GM19455 (cell line): ENCODE data around the gene MAPK1.
"Not testable (repeated sequence)": the region's sequence is repeated elsewhere in the genome, so short reads cannot be mapped to it uniquely, and the experiment has no call there.

Experiments used
- ATAC-seq: cut with Tn5 transposase; IDR thresholded peaks from one replicate; pipeline ENCODE4 v1.9.1; 2021; ENCODE audit not compliant: unreplicated experiment

The MAPK1 gene

DNA sequence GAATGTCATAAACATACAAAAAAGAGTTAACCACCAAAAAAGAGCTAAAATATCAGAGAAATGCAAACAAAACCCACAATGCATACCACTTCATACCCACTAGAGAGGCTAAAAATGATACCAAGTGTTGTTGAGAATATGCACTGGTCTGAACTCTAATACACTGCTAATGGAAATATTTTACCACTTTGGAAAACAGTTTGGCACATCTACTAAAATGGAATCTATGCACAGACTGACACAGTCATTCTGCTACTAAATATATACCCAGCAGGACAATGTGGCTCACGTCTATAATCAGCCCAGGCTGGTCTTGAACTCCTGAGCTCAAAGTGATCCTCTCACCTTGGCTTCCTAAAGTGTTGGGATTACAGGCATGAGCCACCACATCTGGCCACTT, 18.0 kb downstream of the MAPK1 start:
- ATAC-seq, result no peak

DNA sequence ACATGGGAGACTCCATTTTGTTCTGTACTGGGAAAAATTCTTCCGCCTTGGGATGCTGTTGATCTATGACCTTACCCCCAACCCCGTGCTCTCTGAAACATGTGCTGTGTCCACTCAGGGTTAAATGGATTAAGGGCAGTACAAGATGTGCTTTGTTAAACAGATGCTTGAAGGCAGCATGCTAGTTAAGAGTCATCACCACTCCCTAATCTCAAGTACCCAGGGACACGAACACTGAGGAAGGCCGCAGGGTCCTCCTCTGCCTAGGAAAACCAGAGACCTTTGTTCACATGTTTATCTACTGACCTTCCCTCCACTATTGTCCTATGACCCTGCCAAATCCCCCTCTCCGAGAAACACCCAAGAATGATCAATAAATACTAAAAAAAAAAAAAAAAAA, 19.4 kb downstream of the MAPK1 start:
- not testable (repeated sequence) for ATAC-seq

DNA sequence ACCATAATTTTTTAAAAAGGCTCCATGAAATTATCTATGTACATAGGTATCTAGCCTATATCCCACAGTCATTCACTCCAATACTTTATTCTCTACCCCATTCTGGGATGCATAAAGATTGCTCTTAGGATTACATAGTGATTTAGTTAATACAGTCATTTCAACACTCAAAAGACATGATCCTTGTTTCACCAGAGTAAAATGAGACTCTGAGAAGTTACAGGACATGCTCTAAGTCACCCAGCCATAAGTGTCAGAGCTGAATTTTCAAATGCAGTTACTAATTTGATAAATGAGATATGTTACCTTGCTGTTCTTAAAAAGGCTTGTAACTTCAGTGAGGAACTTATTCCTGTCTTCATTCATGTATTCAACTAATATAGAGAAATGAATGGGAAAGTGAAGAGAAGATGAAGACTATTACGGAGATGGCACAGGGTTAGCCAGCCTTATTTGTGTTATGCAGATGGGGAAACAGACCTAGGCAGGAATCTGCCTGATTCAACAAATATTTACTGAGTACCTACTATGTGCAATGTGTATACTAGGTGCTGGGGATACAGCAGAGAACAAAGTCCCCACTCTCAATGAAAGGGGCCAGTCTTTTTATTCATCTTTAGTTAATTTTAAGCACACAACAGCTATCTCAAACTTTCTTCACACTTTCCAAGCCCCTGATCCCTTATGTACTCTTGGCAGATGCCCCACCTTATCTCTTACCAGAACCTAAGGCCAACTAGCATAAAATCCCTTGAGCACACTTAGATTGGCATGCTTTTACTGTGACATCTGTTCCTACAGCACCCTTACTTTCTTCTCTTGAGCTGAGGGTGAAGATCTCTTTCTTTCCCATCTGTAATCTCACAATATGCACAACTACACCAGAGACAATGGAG, 21.6 kb downstream of the MAPK1 start:
- no peak for ATAC-seq

DNA sequence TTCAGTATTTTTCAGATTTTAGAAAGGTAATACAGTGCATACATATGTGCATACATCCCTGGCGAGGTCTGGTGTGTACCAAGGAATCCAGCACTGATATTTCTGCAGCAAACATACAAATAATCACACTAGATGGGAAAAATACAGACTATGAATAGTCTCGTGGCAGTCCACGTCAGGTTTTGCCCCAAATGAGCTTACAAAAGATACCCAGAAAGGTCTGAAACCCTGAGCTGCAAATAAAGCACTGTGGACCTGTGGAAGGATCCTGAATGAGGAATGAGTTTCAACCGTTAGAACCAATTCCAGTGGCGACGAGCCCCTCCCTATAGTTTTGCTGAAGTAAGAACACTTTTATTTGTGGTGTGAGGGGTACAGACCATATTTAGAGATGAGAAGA, 24.5 kb downstream of the MAPK1 start:
- ATAC-seq, result no peak

DNA sequence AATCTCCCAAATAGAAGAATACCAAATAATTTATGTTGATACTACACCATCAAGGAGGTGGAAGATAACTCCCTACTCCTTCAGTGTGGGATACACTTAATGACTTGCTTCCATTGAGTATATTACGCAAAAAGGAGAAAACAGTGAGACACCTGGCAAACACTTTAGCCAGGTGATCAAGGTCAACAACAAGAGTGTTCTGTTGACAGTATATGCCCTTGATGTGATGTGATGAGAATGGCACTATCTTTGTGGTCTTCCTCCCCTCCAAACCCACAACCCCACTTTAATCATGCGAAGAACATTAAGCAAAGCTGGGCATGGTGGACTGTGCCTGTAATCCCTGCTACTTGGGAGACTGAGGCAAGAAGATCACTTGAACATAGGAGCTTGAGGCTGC, 26.0 kb downstream of the MAPK1 start:
- ATAC-seq, result no peak

DNA sequence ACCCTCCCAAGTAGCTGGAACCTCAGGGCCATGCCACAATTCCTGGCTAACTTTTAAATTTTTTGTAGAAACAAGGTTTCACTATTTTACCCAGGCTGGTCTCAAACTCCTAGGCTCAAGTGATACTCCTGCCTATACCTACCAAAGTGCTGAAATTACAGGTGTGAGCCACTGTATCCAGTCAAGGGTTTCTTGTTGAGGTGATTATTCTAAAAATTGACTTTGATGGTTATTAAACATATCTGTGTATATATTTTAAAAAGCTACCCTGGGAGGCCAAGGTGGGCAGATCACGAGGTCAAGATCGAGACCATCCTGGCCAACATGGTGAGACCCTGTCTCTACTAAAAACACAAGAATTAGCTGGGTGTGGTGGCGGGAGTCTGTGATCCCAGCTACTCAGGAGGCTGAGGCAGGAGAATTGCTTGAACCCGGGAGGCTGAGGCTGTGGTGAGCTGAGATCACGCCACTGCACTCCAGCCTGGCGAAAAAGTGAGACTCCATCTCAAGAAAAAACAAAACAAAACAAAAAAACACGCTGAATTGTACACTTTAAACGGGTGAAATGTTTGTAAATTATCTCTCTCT, 27.1 kb downstream of the MAPK1 start:
- ATAC-seq, result no peak

DNA sequence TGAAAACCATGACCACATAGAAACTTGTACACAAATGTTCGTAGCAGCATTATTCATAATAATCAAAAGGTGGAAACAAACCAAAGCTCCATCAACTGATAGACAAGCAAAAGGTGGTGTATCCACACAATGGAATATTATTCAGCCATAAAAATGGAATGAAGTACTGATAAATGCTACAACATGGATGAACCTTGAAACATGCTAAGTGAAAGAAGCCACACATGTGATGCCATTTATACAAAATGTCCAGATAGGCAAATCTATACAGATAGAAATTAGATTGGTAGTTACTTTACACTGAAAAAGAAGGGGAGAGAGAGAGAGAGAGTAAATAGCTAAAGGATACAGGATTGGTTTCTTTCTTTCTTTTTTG, 27.7 kb downstream of the MAPK1 start:
- no peak for ATAC-seq

DNA sequence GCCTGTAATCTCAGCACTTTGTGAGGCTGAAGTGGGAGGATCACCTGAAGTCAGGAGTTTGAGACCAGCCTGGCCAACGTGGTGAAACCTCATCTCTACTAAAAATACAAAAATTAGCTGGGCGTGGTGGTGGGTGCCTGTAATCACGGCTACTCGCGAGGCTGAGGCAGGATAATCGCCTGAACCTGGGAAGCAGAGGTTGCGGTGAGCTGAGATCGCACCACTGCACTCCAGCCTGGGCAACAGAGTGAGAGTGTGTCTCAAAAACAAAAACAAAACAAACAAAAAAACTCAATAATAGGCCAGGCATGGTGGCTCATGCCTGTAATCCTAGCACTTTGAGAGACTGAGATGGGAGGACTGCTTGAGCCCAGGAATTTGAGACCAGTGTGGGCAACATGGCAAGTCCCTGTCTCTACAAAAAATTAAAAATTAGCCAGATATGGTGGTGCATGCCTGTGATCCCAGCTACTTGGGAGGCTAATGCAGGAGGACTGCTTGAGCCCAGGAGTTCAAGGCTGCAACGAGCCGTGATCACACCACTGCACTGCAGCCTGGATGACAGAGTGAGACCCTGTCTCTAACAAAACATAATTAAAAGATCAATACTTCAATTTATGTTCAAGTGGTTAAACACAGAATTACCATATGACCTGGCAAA, 28.2 kb downstream of the MAPK1 start:
- ATAC-seq, result not testable (repeated sequence)

DNA sequence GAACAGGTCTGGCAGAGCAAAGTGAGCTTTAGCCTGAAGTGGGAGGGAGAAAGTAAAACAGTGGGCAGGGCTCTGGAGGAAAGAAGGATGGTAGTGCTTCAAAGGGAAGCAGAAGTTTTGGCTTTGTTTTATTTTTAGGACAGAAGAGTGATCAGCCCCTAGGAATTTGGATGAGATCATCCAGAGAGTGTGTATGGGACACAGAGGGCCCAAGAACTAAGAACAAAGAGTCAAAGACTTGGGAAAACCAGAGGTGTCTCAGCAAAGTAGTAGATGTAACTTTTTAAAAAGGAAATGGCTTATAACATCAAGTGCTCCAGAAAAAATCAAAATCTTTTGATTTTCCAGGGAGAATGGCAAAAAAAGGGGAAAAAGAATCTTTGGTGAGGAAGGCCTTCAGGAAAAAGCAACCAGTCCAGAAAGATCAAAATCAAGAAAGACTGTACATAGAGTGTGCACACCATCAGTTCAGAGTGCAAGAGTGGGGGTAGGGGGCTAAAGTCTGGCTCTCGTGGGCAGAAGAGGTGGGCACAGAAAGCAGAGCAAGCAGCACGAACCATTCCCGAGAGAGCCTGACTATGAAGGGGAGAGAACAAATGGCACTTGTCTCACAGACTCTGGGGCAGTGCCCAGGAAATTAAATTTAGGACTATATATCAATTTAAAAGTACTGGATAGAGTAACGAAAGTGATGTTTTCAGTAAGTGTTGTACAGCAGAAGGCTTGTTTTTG, 30.0 kb downstream of the MAPK1 start:
- ATAC-seq, result no peak

DNA sequence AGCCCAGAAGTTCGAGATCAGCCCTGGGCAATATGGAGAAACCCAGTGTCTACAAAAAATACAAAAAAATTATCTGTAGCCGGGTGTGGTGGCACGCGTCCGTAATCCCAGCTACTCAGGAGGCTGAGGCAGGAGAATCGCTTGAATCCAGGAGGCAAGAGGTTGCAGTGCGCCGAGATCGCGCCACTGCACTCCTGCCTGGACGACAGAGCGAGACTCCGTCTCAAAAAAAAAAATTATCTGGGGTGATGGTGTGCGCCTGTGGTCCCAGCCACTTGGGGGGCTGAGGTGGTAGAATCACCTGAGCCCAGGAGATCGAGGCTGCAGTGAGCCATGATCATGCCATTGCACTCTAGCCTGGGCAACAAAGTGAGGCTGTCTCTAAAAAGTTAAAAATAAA, 31.0 kb downstream of the MAPK1 start:
- ATAC-seq, result not testable (repeated sequence)

DNA sequence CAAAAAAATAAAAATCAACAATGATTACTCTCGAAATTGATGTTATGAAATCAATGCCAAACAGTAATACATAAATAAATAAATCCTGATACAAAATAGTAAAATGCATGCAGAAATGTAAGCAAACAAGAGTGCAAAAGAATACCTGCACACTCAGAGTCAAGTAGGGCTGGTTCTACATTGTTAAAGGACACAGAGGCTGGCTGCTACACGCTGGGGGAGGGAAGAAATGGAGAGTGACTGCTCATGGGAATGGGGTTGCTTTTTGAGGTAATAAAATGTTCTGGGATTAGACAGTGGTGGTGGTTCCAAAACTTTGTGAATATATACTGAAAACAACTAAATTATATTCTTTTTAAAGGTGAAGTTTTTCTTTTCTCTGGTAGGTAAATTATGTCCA, 32.1 kb downstream of the MAPK1 start:
- no peak for ATAC-seq

DNA sequence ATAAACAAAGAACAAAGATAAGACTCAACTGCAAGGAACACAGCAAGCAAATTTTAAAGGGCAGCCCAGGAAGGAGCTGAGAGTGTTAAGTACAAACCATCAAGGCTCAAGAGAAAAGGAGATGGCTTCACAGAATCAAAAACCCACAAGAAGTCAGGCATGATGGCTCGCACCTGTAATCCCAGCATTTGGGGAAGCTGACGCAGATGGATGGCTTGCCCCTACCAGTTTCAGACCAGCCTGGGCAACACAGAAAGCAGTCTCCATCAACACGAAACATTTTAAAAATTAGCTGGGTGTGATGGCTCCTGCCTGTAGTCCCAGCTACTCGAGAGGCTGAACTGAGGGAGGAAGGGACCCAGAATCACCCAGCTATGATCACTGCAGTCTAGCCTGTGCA, 32.6 kb downstream of the MAPK1 start:
- ATAC-seq, result no peak

DNA sequence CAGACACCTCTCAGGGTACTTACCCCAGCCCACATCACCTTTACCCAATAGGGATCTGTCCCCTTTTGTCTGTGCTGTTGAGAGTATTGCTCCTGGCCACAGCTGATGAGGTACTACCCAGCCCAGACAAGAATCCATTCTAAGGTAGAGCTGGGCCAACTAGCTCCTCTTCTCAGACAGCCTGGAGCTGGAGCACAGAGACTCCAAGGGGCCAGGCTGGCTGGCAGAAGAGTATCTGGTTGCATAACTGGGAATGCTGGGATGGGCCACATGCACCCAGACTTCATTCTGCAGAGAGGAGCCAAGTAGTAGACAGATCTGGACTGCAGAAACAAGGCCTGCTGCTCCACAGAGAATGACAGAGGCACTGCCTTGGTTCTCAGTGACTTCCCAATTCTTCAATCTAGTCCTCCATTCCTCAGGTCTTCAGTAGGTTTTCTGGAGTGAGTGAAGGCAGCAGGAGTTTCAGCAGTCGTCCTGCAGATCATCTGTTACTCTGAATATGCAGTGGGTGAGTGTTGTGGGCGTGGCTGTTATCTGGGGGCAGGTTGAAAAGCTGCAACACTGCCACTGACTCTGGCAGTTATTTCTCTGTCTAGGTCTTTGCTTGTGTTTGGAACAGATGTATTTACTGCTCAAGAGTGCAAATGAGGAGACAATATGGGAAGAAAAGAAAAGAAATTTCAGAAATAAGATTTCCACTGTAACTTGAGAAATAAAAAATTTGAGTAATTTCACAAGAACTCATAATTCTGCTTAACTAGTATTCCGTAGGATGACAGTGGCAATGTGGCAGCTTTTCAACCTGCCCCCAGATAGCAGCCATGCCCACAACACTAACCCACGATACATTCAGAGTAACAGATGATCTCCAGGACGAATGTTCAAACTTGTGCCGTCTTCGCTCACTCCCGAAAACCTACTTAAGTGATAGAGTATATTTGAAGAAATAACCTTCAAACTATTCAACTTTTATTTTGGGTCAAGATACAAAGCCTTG, 34.9 kb downstream of the MAPK1 start:
- no peak for ATAC-seq

DNA sequence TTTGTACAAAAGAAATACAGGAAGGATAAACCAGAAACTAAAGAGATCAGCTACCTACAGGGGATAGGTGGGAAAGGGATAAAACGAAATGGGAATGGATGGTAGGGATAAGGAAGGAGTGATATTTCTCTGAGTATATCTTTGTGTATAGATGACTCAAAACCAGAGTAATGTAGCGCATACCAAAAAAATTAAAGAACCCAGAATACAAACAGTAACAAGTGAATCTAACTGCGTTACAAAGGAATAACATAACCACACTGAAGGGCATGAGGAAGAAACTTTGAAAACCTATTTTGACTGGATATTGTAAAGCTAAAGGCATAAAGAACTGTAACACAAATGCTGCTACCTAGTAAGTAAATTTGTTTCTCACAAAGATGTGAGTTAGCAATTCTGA, 37.9 kb downstream of the MAPK1 start:
- no peak for ATAC-seq

DNA sequence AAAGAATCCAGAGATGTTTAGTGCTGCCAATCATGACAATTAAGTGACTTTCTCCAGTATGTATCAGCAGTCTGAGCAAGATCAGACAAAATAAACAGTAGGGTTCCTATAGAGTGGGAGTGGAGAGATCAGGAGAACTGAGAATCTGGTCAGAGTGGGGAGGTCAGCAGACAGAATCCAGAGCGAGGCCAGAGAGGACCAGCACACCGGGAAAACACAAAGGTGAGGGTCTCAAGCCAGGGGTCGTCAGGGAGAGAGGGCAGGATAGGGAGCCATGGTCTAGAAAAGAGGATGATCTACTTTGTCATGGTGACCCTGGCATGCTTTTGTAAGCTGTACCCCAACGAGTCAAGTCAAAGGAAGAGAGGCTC, 39.2 kb downstream of the MAPK1 start:
- no peak for ATAC-seq

DNA sequence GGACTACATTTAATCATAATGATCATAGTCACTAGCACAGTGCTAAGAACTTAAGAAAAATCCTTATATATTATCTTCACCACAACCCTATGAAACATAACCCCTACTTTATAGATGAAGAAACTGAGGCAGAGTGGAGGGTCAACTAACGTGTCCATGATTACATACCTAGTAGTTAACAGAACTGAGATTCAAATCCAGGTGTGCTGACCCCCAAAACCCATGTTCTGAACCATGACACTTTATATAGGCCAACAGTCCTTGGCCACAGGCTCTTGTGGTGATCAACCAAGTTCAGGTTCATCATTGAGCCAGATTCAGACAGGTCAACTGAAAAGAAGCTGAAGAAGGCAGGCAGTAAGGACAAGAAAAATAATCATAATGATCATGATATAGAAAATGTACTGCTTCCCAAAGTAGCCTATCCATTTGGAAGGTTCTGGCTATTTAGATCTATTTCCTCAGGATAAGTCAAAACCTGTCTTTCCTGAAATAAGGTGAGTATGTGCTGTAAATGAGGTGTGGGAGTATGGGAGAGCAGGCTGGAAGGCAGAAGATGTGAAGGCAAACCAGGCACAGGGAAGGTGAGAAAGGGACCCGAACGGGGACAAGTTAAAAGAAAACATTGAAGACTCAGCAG, 39.7 kb downstream of the MAPK1 start:
- ATAC-seq, result no peak

DNA sequence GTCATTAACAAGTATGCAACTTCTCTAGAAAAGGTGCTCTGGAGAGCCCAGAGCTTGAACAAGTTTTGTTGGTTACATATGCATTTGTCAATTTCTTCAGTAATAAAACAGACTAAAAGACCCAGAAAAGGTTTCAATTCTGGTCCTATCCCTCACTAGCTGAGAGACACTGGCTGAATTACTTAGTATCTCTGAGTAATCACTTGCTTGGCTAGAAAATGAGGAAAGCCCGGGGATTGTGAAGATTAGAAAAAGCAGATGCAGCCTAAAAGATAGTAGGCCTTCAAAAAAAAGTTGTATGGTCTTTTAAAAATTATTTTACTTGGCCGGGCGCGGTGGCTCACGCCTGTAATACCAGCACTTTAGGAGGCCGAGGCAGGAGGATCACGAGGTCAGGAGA, 41.2 kb downstream of the MAPK1 start:
- ATAC-seq, result no peak

DNA sequence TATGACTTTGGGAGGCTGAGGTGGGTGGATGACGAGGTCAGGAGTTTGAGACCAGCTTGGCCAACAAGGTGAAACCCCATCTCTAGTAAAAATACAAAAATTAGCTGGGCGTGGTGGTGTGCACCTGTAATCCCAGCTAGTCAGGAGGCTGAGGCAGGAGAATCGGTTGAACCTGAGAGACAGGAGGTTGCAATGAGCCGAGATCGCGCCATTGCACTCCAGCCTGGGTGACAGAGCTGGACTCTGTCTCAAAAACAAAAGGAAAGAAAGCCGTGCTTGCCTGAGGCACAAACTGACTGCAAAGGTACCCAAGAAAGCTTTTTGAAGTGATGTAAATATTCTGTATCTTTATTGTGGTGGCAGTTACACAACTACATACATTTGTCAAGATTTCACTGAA, 42.5 kb downstream of the MAPK1 start:
- ATAC-seq, result not testable (repeated sequence)

DNA sequence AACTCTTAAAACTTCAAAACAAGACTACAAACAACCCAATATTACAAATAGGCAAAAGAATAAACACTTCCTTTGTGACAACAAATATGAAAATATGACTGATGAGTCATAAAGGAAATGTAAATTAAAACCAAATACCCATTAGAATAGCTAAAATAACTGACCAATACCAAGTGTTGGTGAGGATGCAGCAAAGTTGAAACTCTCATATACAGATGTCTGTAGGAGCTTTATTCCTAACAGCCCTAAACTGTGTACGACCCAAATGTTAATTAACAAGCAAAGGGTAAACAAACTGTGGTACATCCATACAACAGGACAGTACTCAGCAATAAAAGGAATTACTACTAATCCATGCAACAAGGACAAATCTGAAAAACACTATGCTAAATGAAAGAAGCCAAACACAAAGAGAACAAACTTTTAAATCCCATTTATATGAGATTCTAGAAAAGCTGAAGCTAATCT, 43.0 kb downstream of the MAPK1 start:
- no peak for ATAC-seq
